HG03520 (cell line): ENCODE measurements around the gene ATF5.

Experiments
- ATAC-seq: cut with Tn5 transposase; IDR thresholded peaks from one replicate; pipeline ENCODE4 v1.9.1; 2021; ENCODE audit warnings: mild to moderate bottlenecking, moderate library complexity; ENCODE audit not compliant: unreplicated experiment

Gene ATF5

GRCh38 chr19:49972841-49973240 lies 43.8 kb downstream of the ATF5 start:
- no peak for ATAC-seq

- no peak for ATAC-seq
Measured at GRCh38 chr19:49973987-49974386, 45.0 kb downstream of the ATF5 start.

GRCh38 chr19:49975051-49975450 lies 46.0 kb downstream of the ATF5 start:
- ATAC-seq = no peak

- ATAC-seq = no peak
Measured at GRCh38 chr19:49976496-49976895, 47.5 kb downstream of the ATF5 start.

- ATAC-seq = no peak
Measured at GRCh38 chr19:49977076-49977475, 48.1 kb downstream of the ATF5 start.

- no peak for ATAC-seq
Measured at GRCh38 chr19:49977881-49978280, 48.9 kb downstream of the ATF5 start.

- ATAC-seq = no peak
Measured at GRCh38 chr19:49978324-49978723, 49.3 kb downstream of the ATF5 start.

- ATAC-seq = no peak
Measured at GRCh38 chr19:49981603-49982593, 52.9 kb downstream of the ATF5 start.
